Neural progenitor cell (in vitro differentiated cells): Measurements from ENCODE around the gene FOXJ1. TPM values are rescaled to one million over a fixed set of nuclear protein-coding genes. Genes with fewer than 3 reads are reported as not detected.

ENCODE experiments used
- DNase-seq: peaks from one replicate; pipeline ENCODE4 v3.0.0-alpha.2; 2016; ENCODE audit warnings: low spot score
- H2AFZ ChIP-seq: fragments of 200-600 bp; sonication (generic); replicated peaks from 2 replicates; pipeline ENCODE4 v1.6.1; 2016; ENCODE audit warnings: antibody characterized with exemption
- H3F3A ChIP-seq: fragments of 200-600 bp; sonication (generic); 2 replicates; pipeline ENCODE4 v1.6.1; 2016; ENCODE audit warnings: antibody characterized with exemption, low read depth
- H3K27ac ChIP-seq: fragments of 200-600 bp; sonication (generic); 2 replicates; pipeline ENCODE4 v1.5.1; 2016; ENCODE audit warnings: mild to moderate bottlenecking
- H3K27me3 ChIP-seq: fragments of 200-600 bp; sonication (generic); 2 replicates; pipeline ENCODE4 v1.6.1; 2016; ENCODE audit warnings: mild to moderate bottlenecking, moderate library complexity
- H3K36me3 ChIP-seq: fragments of 200-600 bp; sonication (generic); 2 replicates; pipeline ENCODE4 v1.5.1; 2016
- H3K4me1 ChIP-seq: fragments of 200-600 bp; sonication (generic); 2 replicates; pipeline ENCODE4 v1.6.1; 2016; ENCODE audit warnings: mixed run types
- H3K4me2 ChIP-seq: fragments of 200-600 bp; sonication (generic); 2 replicates; pipeline ENCODE4 v1.6.1; 2016
- H3K4me3 ChIP-seq: fragments of 200-600 bp; sonication (generic); 2 replicates; pipeline ENCODE4 v1.5.1; 2016
- H3K79me2 ChIP-seq: fragments of 200-600 bp; sonication (generic); 2 replicates; pipeline ENCODE4 v1.6.1; 2016; ENCODE audit warnings: low read depth
- H3K9ac ChIP-seq: fragments of 200-600 bp; sonication (generic); 2 replicates; pipeline ENCODE4 v1.6.1; 2016
- H3K9me3 ChIP-seq: fragments of 200-600 bp; sonication (generic); 2 replicates; pipeline ENCODE4 v1.5.1; 2016; ENCODE audit warnings: low read depth
- H4K20me1 ChIP-seq: fragments of 200-600 bp; sonication (generic); 2 replicates; pipeline ENCODE4 v1.6.1; 2016; ENCODE audit warnings: low read depth
- H3K27ac Mint-ChIP-seq: 3 replicates; pipeline ENCODE4 v1.8.0; 2021; ENCODE audit warnings: mixed read lengths
- H3K27me3 Mint-ChIP-seq: 2 replicates; pipeline ENCODE4 v1.8.0; 2022; ENCODE audit warnings: low read depth, mild to moderate bottlenecking, inconsistent platforms, moderate library complexity, mixed read lengths; ENCODE audit not compliant: insufficient read depth
- H3K36me3 Mint-ChIP-seq: 3 replicates; pipeline ENCODE4 v1.8.0; 2021; ENCODE audit warnings: mixed read lengths
- H3K4me1 Mint-ChIP-seq: 3 replicates; pipeline ENCODE4 v1.8.0; 2021; ENCODE audit warnings: mixed read lengths
- H3K4me3 Mint-ChIP-seq: 3 replicates; pipeline ENCODE4 v1.8.0; 2021; ENCODE audit warnings: mild to moderate bottlenecking, moderate library complexity, mixed read lengths
- H3K9me3 Mint-ChIP-seq: 3 replicates; pipeline ENCODE4 v1.8.0; 2020; ENCODE audit warnings: mixed read lengths
- CTCF ChIP-seq: fragments of 200-600 bp; sonication (generic); IDR thresholded peaks from 2 replicates; pipeline ENCODE4 v1.5.1; 2017; ENCODE audit warnings: antibody characterized with exemption, mild to moderate bottlenecking
- EZH2 ChIP-seq: fragments of 200-600 bp; sonication (generic); IDR thresholded peaks from 2 replicates; pipeline ENCODE4 v1.6.1; 2017; ENCODE audit warnings: antibody characterized with exemption, mild to moderate bottlenecking, moderate library complexity
- EZH2phosphoT487 ChIP-seq: fragments of 200-600 bp; sonication (generic); IDR thresholded peaks from 2 replicates; pipeline ENCODE4 v1.6.1; 2017; ENCODE audit warnings: antibody characterized with exemption
- total RNA-seq: library from RNA; depleted of rRNA; stranded (reverse); fragments of >200 nt; gene quantifications from 2 replicates; pipeline ENCODE4 v1.2.3, GENCODE V29; 2015; ENCODE audit warnings: low replicate concordance

Gene FOXJ1
- total RNA-seq, 1 donor from 2014 or later = 0.49 TPM

- no peak overlapping the region for H3K9ac ChIP-seq
- H3K36me3 Mint-ChIP-seq = no peaks in the 10 kb centered on the region
- H3K4me3 Mint-ChIP-seq = no peak overlapping the region
- no peaks in the 10 kb centered on the region for H3K27me3 ChIP-seq
- H3K4me1 Mint-ChIP-seq = peaks cover 11% of the 10 kb centered on the region
- DNase-seq = no peak
- H2AFZ ChIP-seq = no peak overlapping the region
- no peaks in the 10 kb centered on the region for H3F3A ChIP-seq
- H3K27ac ChIP-seq = no peak overlapping the region
- no peak overlapping the region for H3K4me2 ChIP-seq
- no peaks in the 10 kb centered on the region for H4K20me1 ChIP-seq
- H3K36me3 ChIP-seq = no peaks in the 10 kb centered on the region
- no peak overlapping the region for H3K4me3 ChIP-seq
- H3K27me3 Mint-ChIP-seq = peaks cover 6% of the 10 kb centered on the region
- H3K9me3 Mint-ChIP-seq = no peaks in the 10 kb centered on the region
- no peaks in the 10 kb centered on the region for H3K4me1 ChIP-seq
- no peaks in the 10 kb centered on the region for H3K9me3 ChIP-seq
- no peaks in the 10 kb centered on the region for H3K79me2 ChIP-seq
- no peak overlapping the region for H3K27ac Mint-ChIP-seq
- TF ChIP-seq CTCF (no peak), EZH2phosphoT487 (no peak), EZH2 (no peak)
Measured at GRCh38 chr17:76115138-76115754, 25.8 kb downstream of the FOXJ1 start.

- Mint-ChIP-seq H3K4me1 (no peaks in the 10 kb centered on the region), H3K36me3 (no peaks in the 10 kb centered on the region), H3K27ac (no peak overlapping the region), H3K4me3 (no peak overlapping the region), H3K9me3 (no peaks in the 10 kb centered on the region), H3K27me3 (peaks cover 6% of the 10 kb centered on the region)
- H3K4me1 ChIP-seq = no peaks in the 10 kb centered on the region
- no peaks in the 10 kb centered on the region for H3K27me3 ChIP-seq
- TF ChIP-seq EZH2phosphoT487 (no peak), CTCF (no peak), EZH2 (no peak)
- no peak overlapping the region for H3K9ac ChIP-seq
- H3K4me3 ChIP-seq = no peak overlapping the region
- DNase-seq = no peak
- no peaks in the 10 kb centered on the region for H3K36me3 ChIP-seq
- no peaks in the 10 kb centered on the region for H3K9me3 ChIP-seq
- H3K27ac ChIP-seq = no peak overlapping the region
- H4K20me1 ChIP-seq = no peaks in the 10 kb centered on the region
- H3K4me2 ChIP-seq = no peak overlapping the region
- H2AFZ ChIP-seq = no peak overlapping the region
- H3F3A ChIP-seq = no peaks in the 10 kb centered on the region
- no peaks in the 10 kb centered on the region for H3K79me2 ChIP-seq
Measured at GRCh38 chr17:76111956-76112355, 29.1 kb downstream of the FOXJ1 start.

- Histone ChIP-seq H4K20me1 (no peaks in the 10 kb centered on the region), H3K9me3 (no peaks in the 10 kb centered on the region), H3K4me3 (no peak overlapping the region), H3K36me3 (no peaks in the 10 kb centered on the region), H2AFZ (no peak overlapping the region), H3K4me1 (peaks cover 11% of the 10 kb centered on the region), H3K9ac (no peak overlapping the region), H3K27me3 (no peaks in the 10 kb centered on the region), H3F3A (peaks cover 25% of the 10 kb centered on the region), H3K4me2 (no peak overlapping the region), H3K27ac (no peak overlapping the region), H3K79me2 (peaks cover 10% of the 10 kb centered on the region)
- Mint-ChIP-seq H3K4me3 (no peak overlapping the region), H3K27ac (no peak overlapping the region), H3K36me3 (no peaks in the 10 kb centered on the region), H3K9me3 (no peaks in the 10 kb centered on the region), H3K27me3 (peaks cover 10% of the 10 kb centered on the region), H3K4me1 (peaks cover 24% of the 10 kb centered on the region)
- no peak for TF ChIP-seq EZH2
- TF ChIP-seq CTCF = peak; percentile 40
- peak; percentile 19 for DNase-seq
Measured at GRCh38 chr17:76107509-76107908, 33.5 kb downstream of the FOXJ1 start.
